ENCODE measurements around the gene EGR1.

EGR1 gene

DNA sequence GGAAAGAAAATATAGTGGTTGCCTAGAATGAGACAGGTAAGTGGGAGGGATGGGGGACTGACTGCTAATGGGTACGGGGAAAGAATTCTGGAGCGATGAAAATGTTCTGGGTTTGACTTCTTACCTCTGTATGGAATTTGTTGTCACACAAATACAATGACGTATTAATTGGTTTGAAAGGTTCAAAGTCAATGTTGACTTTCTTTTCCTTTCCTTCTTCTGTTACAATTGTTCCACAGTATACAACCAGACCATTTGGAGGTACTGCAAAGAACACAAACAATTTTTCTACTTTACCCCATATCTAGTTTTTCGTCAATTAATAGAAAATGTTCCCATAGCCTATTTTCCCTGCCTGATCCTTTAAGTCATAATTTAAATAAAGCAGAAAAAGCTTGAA is 52.2 kb downstream of the EGR1 start:
- no peak overlapping the region for H3K27ac ChIP-seq (ENCODE audit: low read depth, low read length)
- H3K36me3 ChIP-seq (ENCODE audit: control insufficient read depth, insufficient read depth, low read length), result peaks cover 79% of the 10 kb centered on the region
- H3K9me3 ChIP-seq (ENCODE audit: control insufficient read depth, insufficient read depth, low read length), result no peaks in the 10 kb centered on the region

More for the DNA sequence above, 52.2 kb downstream of the EGR1 start:
- Histone ChIP-seq H3K27me3 (ENCODE audit: control insufficient read depth, insufficient read depth, low read length) (no peaks in the 10 kb centered on the region), H3K9ac (ENCODE audit: low read depth, low read length) (no peak overlapping the region), H3K4me1 (ENCODE audit: control insufficient read depth, insufficient read depth, low read length) (no peaks in the 10 kb centered on the region), H3K4me3 (ENCODE audit: low read depth, low read length) (no peak overlapping the region)
